Prostate gland (tissue), 2 donors: Measurements from ENCODE around the gene DNAJC12.

Source experiments
- POLR2AphosphoS5 ChIP-seq: sonication (generic); formaldehyde crosslinking; IDR thresholded peaks from one replicate; pipeline ENCODE4 v1.6.1; 2017; ENCODE audit warnings: antibody characterized with exemption
- TF ChIP-seq, protein P1 (sequence below), 4 experiments: fragments of 200-600 bp in 2 of 4; fragments of 450-650 bp in 2 of 4; sonication (generic) in 2 of 4; IDR thresholded peaks; 1 replicate in 3 of 4; 2 replicates in 1 of 4; pipeline ENCODE4 v1.5.1; 2016 to 2019; ENCODE audit warnings: antibody characterized with exemption in 4 of 4, mild to moderate bottlenecking in 2 of 4, moderate library complexity in 2 of 4

DNA sequence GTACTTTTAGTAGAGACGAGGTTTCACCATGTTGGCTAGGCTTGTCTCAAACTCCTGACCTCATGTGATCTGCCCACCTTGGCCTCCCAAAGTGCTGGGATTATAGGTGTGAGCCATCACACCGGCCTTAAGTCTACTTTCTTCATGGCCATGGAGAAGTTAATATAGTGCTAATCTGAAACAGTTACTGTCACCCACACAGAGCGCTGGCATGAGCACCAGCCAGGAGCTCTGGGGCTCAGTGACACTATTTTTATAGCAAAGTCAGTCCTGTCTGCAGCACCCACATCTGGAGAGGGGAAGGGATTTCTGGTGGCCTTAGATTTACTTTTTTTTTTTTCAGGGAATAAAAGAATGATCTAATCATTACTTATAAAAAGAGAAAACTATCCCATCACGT, 21.3 kb downstream of the DNAJC12 start:
- TF ChIP-seq POLR2AphosphoS5, result no peak
- TF ChIP-seq, protein P1, sequence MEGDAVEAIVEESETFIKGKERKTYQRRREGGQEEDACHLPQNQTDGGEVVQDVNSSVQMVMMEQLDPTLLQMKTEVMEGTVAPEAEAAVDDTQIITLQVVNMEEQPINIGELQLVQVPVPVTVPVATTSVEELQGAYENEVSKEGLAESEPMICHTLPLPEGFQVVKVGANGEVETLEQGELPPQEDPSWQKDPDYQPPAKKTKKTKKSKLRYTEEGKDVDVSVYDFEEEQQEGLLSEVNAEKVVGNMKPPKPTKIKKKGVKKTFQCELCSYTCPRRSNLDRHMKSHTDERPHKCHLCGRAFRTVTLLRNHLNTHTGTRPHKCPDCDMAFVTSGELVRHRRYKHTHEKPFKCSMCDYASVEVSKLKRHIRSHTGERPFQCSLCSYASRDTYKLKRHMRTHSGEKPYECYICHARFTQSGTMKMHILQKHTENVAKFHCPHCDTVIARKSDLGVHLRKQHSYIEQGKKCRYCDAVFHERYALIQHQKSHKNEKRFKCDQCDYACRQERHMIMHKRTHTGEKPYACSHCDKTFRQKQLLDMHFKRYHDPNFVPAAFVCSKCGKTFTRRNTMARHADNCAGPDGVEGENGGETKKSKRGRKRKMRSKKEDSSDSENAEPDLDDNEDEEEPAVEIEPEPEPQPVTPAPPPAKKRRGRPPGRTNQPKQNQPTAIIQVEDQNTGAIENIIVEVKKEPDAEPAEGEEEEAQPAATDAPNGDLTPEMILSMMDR (IDR thresholded peaks at IDR 0.05), result no peak
